NOMO-1 (cell line): ENCODE results near the gene SERPINA10.
A peak's percentile ranks its signal among the peaks of the same experiment; 100 is the strongest.

Experiments used
- DNase-seq, 2 experiments: peaks; one replicate each; lab custom pipeline; 2025; ENCODE audit not compliant: unreplicated experiment in 2 of 2; lab: John Stamatoyannopoulos, UW

SERPINA10 gene

GRCh38 chr14:94292872-94293577, at the start of gene SERPINA10:
Gene SERPINA10, minus strand, starts transcription at chr14:94293268. Its CDS starts 2,675 bp downstream, at chr14:94290593.
- no peak for DNase-seq

- DNase-seq, result no peak
Measured at GRCh38 chr14:94342334-94342934, 49.4 kb upstream of the SERPINA10 start.

- peak in 1 of 2 experiments; percentile 5 for DNase-seq
Measured at GRCh38 chr14:94341656-94342333, 48.7 kb upstream of the SERPINA10 start.

GRCh38 chr14:94340533-94340932, 47.5 kb upstream of the SERPINA10 start:
- no peak for DNase-seq

- DNase-seq, result no peak
Measured at GRCh38 chr14:94338023-94338422, 45.0 kb upstream of the SERPINA10 start.

- DNase-seq, result no peak
Measured at GRCh38 chr14:94337274-94337673, 44.2 kb upstream of the SERPINA10 start.

GRCh38 chr14:94334872-94335271, 41.8 kb upstream of the SERPINA10 start:
- DNase-seq, result no peak

- no peak for DNase-seq
Measured at GRCh38 chr14:94332587-94332986, 39.5 kb upstream of the SERPINA10 start.

- DNase-seq, result no peak
Measured at GRCh38 chr14:94332063-94332583, 39.1 kb upstream of the SERPINA10 start.

- no peak for DNase-seq
Measured at GRCh38 chr14:94331462-94331861, 38.4 kb upstream of the SERPINA10 start.

GRCh38 chr14:94330857-94331256, 37.8 kb upstream of the SERPINA10 start:
- no peak for DNase-seq

GRCh38 chr14:94330432-94330831, 37.4 kb upstream of the SERPINA10 start:
- no peak for DNase-seq

- no peak for DNase-seq
Measured at GRCh38 chr14:94329857-94330256, 36.8 kb upstream of the SERPINA10 start.

- DNase-seq, result no peak
Measured at GRCh38 chr14:94328196-94328595, 35.1 kb upstream of the SERPINA10 start.

- DNase-seq, result no peak
Measured at GRCh38 chr14:94322648-94323570, 29.8 kb upstream of the SERPINA10 start, which contains the start of gene SERPINA6. Gene SERPINA6, minus strand, starts transcription at chr14:94323336. Its CDS starts 8,688 bp downstream, at chr14:94314648.

- no peak for DNase-seq
Measured at GRCh38 chr14:94321421-94322271, 28.6 kb upstream of the SERPINA10 start.

GRCh38 chr14:94320243-94320642, 27.2 kb upstream of the SERPINA10 start:
- DNase-seq, result no peak

GRCh38 chr14:94317259-94317658, 24.2 kb upstream of the SERPINA10 start:
- no peak for DNase-seq

- DNase-seq, result no peak
Measured at GRCh38 chr14:94316692-94317091, 23.6 kb upstream of the SERPINA10 start.

GRCh38 chr14:94314890-94315289, 21.8 kb upstream of the SERPINA10 start:
- no peak for DNase-seq
